GM18909 (cell line): Measurements from ENCODE around the gene SCN1B.
A peak's percentile ranks its signal among the peaks of the same experiment; 100 is the strongest.
"Not testable (repeated sequence)": the region's sequence is repeated elsewhere in the genome, so short reads cannot be mapped to it uniquely, and the experiment has no call there.

ENCODE experiments used
- ATAC-seq: cut with Tn5 transposase; IDR thresholded peaks from one replicate; pipeline ENCODE4 v1.9.1; 2021; ENCODE audit warnings: mild to moderate bottlenecking; ENCODE audit not compliant: unreplicated experiment, poor library complexity

Gene SCN1B

DNA sequence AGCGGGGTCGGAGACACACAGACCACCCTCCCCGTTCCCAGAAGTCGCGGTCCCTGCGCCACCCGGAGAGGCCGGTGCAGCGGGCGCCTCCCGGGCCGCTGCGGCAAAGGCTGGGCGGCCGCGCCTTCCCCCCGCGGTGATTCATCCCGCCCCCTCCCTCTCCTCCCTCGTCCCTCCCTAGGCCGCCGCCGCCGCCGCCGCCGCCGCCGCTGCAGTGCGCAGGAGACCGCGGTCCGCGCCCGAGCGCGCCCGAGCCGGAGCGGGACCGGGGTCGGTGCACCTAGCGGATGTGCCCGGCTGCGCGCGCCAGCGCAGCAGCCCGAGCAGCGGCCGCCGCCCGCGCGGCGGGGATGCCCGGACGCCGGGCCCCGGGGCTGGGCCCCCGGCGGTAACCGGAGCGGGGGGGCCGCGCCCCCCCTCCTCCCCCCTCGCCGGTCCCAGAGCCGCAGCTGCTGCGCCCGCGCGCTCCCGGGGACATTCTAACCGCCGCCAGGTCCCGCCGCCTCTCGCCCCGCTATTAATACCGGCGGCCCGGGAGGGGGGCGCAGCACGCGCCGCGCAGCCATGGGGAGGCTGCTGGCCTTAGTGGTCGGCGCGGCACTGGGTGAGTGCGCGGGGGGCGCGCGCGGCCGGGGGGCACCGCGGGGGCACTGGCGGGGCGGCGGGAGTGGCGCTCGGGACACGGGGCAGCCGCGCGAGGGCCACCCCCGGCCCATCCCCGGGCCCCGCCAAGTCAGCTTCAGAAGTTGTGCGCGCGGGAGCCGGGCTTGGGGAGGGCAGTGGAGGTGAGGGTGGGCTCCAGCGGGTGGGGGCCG, at the start of gene SCN1B:
Gene SCN1B, plus strand, starts transcription at position 214 of the 815 bp plus-strand sequence. Its CDS starts 351 bp downstream, at position 565.
- ATAC-seq = no peak

- no peak for ATAC-seq
Measured at GRCh38 chr19:34982275-34982674, 48.0 kb upstream of the SCN1B start.

- ATAC-seq = no peak
Measured at GRCh38 chr19:34983786-34984185, 46.5 kb upstream of the SCN1B start.

DNA sequence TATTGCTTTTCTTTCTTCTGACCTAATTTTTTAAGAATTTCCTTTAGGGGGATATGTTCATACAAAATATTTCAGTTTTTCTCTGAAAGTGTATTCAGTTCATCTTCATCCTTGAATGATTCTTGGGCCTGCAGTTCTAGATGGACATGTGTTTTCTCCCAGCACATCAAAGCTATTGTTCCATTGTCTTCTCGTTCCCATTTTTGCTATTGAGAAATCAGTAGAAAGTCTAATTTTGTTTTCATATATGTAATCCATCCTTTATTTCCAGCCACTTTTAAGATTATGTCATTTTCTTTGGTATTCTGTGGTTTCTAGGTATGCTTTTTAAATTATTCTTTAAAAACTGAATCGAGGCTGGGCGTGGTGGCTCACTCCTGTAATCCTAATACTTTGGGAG, 46.0 kb upstream of the SCN1B start:
- no peak for ATAC-seq

GRCh38 chr19:34985249-34986022, 44.8 kb upstream of the SCN1B start:
- ATAC-seq = no peak

- no peak for ATAC-seq
Measured at GRCh38 chr19:34988119-34988518, 42.2 kb upstream of the SCN1B start.

- ATAC-seq = no peak
Measured at GRCh38 chr19:34989298-34989697, 41.0 kb upstream of the SCN1B start.

- ATAC-seq = no peak
Measured at GRCh38 chr19:34990578-34991192, 39.6 kb upstream of the SCN1B start.

- no peak for ATAC-seq
Measured at GRCh38 chr19:34991542-34992333, 38.5 kb upstream of the SCN1B start.

- not testable (repeated sequence) for ATAC-seq
Measured at GRCh38 chr19:34992582-34992981, 37.7 kb upstream of the SCN1B start.

DNA sequence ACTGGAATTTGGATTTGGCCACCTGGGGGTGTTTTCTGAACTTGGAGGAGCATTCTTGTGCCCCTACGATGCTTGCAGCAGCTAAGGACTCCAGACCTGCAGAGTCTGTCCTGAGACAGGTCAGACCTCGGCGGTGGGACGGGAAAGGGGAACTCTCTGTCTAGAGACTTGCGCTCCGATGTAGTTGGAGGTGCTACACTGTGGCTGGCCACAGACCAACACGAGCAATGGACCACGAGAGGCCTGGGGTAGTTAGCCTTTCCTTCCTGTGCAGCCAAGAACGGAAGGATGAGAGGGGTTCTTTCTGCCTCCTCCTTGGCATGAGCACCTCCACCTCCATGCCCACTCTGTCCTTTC, 36.0 kb upstream of the SCN1B start:
- no peak for ATAC-seq

DNA sequence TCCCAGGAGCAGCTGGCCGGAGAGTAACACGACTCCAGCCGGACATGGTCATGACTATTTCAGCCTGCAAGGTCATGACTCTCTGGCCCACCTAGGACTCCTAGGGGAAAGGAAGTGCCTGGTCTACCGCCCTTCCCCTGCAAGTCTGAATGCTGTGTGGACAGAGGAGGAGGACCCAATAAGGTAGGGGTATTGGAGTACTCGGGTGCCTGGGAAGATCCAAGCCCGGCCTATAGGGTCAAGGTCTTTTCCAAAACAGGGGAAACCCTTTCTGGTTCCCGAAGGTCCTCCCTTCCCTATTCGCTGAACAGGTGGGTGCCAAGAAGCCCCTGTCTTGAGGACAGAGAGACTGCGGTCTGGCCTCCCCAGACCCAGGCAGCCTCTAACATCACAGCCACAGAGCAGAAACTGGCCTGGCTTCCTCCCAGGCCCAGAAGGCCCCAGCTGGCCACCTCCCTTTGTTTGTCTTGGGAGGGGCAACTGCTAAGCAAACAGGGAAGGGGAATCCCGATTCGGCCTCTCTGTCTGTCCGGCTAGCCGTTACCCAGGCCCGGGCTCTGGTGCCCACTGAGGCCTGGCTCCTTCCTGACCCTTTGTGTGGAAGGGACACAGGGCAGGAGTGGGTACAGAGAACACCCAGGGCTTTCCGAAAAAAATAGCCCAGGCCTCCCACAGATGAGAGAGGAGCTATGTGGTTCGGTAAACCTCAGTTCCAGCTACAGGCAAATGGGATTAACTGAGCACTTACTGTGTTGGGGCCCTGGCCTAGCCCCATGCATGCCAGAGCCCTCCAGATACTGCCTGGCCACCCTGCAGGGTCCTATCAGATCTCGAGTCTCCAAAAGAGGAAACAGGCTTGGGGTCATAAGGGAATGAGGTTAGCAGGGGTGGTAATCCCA, 35.4 kb upstream of the SCN1B start:
- ATAC-seq = no peak

- ATAC-seq = no peak
Measured at GRCh38 chr19:34995551-34995950, 34.7 kb upstream of the SCN1B start.

GRCh38 chr19:34997071-34997617, 33.1 kb upstream of the SCN1B start:
- ATAC-seq = no peak

DNA sequence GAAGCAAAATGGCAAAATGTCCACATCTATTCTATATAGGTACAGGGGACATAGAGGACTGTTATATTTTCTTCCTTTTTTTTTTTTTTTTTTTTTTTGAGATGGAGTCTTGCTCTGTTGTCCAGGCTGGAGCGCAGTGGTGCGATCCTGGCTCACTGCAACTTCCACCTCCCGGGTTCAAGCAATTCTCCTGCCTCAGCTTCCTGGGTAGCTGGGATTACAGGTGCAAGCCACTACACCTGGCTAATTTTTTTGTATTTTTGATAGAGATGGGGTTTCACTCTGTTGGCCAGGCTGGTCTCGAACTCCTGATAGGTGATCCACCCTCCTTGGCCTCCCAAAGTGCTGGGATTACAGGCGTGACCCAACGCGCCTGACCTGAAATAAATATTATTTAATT, 32.0 kb upstream of the SCN1B start:
- not testable (repeated sequence) for ATAC-seq

GRCh38 chr19:34998777-34999497, 31.3 kb upstream of the SCN1B start:
- ATAC-seq = no peak

DNA sequence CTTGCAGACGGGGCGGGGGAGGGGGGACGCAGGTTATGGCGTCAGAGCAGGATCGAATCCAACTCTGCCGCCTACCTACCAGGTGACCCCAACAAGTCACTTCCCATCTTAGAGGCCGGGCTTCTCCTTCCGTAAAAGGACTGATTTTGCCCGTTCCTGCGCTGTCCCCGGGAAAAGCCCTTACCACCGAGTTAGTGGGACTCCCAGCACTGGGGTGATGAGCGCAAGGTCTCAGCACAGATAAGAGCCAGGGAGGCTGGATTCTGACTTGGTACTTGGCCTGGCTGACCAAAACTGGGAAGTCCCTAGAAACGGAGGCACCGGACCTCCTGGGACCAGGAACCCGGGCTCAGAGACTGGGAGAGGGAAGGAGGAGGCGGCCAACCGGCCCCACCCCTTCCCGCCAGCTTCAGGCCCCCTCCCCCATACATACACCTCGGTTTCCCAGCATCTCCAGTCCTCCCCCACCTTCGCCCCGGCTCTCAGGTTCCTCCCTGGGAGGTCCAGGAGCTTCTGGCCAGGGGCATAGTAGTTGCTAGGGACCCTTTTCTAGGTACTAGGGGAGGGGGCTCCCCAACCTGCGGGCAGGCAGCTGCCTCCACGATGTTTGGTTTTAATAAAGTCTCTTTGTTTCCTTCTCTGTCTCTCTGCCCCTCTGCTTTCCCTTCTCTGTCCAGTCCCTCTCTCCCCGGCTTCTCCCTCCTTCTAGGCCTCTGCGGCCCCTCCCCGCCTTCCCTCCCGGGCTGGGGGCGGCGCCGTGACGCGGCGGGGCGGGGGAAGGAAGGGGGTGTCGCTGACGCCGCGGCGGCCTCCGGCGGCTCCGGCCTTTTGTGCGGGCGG, 30.6 kb upstream of the SCN1B start, which contains the start of gene GRAMD1A:
Gene GRAMD1A, plus strand, starts transcription at position 826 of the 840 bp plus-strand sequence. CDS start 156 bp downstream, outside the sequence.
- ATAC-seq = peak; percentile 52

DNA sequence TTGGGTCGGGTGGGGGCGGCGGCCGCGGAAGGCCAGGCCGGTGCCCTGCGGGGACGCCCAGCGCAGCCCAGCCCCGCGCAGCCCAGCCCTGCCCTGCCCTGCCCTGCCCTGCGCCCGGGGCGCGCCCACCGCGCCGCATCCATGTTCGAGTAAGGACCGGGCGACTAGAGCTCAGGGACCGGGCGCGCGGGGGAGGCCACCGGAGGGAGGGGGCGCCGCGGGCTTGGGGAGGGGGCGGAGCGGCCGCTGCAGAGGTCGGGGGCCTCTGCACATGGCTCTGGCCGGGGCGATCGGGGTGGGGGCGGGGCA, 30.0 kb upstream of the SCN1B start:
- no peak for ATAC-seq
